SU-DHL-6 (cell line): ENCODE measurements around the gene TIPIN.
"Not testable (repeated sequence)": the region's sequence is repeated elsewhere in the genome, so short reads cannot be mapped to it uniquely, and the experiment has no call there.

Experiments used
- H2AFZ ChIP-seq: fragments of 200-600 bp; sonication (generic); 2 replicates; pipeline ENCODE4 v1.6.1; 2014; ENCODE audit warnings: low read depth, mild to moderate bottlenecking, moderate library complexity, mixed read lengths, antibody characterized with exemption, low read length; ENCODE audit not compliant: severe bottlenecking
- H3F3A ChIP-seq: fragments of 200-600 bp; shearing (Covaris generic); 2 replicates; pipeline ENCODE4 v1.6.0; 2016; ENCODE audit warnings: antibody characterized with exemption, mild to moderate bottlenecking; ENCODE audit not compliant: insufficient read depth
- H3K27ac ChIP-seq: fragments of 200-600 bp; sonication (generic); 2 replicates; pipeline ENCODE4 v1.5.1; 2016; ENCODE audit warnings: low read depth, mild to moderate bottlenecking, low read length, moderate library complexity, mixed read lengths
- H3K27me3 ChIP-seq: fragments of 200-600 bp; sonication (generic), shearing (Covaris generic); 2 replicates; pipeline ENCODE4 v1.6.0; 2014; ENCODE audit warnings: mild to moderate bottlenecking, low read length
- H3K36me3 ChIP-seq: fragments of 200-600 bp; sonication (generic); 2 replicates; pipeline ENCODE4 v1.6.1; 2014; ENCODE audit warnings: mild to moderate bottlenecking, low read length, mixed read lengths
- H3K4me2 ChIP-seq: fragments of 300-600, 200-600 bp; shearing (Covaris generic), sonication (generic); 2 replicates; pipeline ENCODE4 v1.6.0; 2014; ENCODE audit warnings: low read length, low read depth, mild to moderate bottlenecking; ENCODE audit not compliant: poor library complexity, severe bottlenecking
- H3K4me3 ChIP-seq: fragments of 200-600 bp; sonication (generic); 2 replicates; pipeline ENCODE4 v1.5.1; 2014; ENCODE audit warnings: antibody characterized with exemption, low read length, mild to moderate bottlenecking, mixed read lengths; ENCODE audit not compliant: insufficient read depth, poor library complexity, severe bottlenecking
- H3K79me2 ChIP-seq: fragments of 200-600 bp; sonication (generic); 2 replicates; pipeline ENCODE4 v1.6.1; 2014; ENCODE audit warnings: mild to moderate bottlenecking, low read length, moderate library complexity; ENCODE audit not compliant: insufficient read depth
- H3K9ac ChIP-seq: fragments of 200-600 bp; sonication (generic); 2 replicates; pipeline ENCODE4 v1.7.0; 2014; ENCODE audit warnings: mild to moderate bottlenecking, low read length
- H3K9me2 ChIP-seq: fragments of 200-600 bp; sonication (generic); replicated peaks from 2 replicates; pipeline ENCODE4 v1.6.1; 2014; ENCODE audit warnings: low read length; ENCODE audit not compliant: insufficient read depth
- H3K9me3 ChIP-seq: fragments of 200-600 bp; sonication (generic); 2 replicates; pipeline ENCODE4 v1.6.1; 2014; ENCODE audit warnings: low read length, mixed read lengths; ENCODE audit not compliant: insufficient read depth
- H4K20me1 ChIP-seq: fragments of 200-600 bp; sonication (generic); 2 replicates; pipeline ENCODE4 v1.6.1; 2014; ENCODE audit warnings: low read depth, mild to moderate bottlenecking, antibody characterized with exemption, low read length, moderate library complexity, mixed read lengths
- CTCF ChIP-seq: fragments of 200-600 bp; sonication (generic); IDR thresholded peaks from one replicate; pipeline ENCODE4 v1.5.1; 2017; ENCODE audit warnings: antibody characterized with exemption, mild to moderate bottlenecking, low read length, moderate library complexity; ENCODE audit not compliant: insufficient read depth, poor library complexity, severe bottlenecking
- EZH2phosphoT487 ChIP-seq: fragments of 200-600 bp; sonication (generic), shearing (Covaris generic); conservative IDR thresholded peaks from 2 replicates; pipeline ENCODE4 v1.6.1; 2018; ENCODE audit warnings: mild to moderate bottlenecking, antibody characterized with exemption, low read length, moderate library complexity, mixed read lengths

The TIPIN gene

GRCh38 chr15:66369773-66370651 is 13.5 kb upstream of the TIPIN start:
- Histone ChIP-seq H3K36me3 (no peaks in the 10 kb centered on the region), H2AFZ (peak overlapping the region; percentile 72), H3K27me3 (no peaks in the 10 kb centered on the region), H3K9me3 (no peaks in the 10 kb centered on the region), H3K4me3 (no peak overlapping the region), H3K79me2 (no peaks in the 10 kb centered on the region), H3K9me2 (no peaks in the 10 kb centered on the region), H3K4me2 (peak overlapping the region; percentile 34), H3F3A (peaks cover 9% of the 10 kb centered on the region; the same call in 1 of the 2 replicates), H4K20me1 (no peaks in the 10 kb centered on the region), H3K27ac (no peak overlapping the region), H3K9ac (no peak overlapping the region)
- no peak for TF ChIP-seq CTCF
- no peak for TF ChIP-seq EZH2phosphoT487

GRCh38 chr15:66364944-66365528 is 8.6 kb upstream of the TIPIN start:
- Histone ChIP-seq H3K9me3 (no peaks in the 10 kb centered on the region), H3K27me3 (no peaks in the 10 kb centered on the region), H3K9ac (no peak overlapping the region), H4K20me1 (no peaks in the 10 kb centered on the region), H2AFZ (no peak overlapping the region), H3K36me3 (no peaks in the 10 kb centered on the region), H3F3A (peaks cover 9% of the 10 kb centered on the region; the same call in 1 of the 2 replicates), H3K4me2 (no peak overlapping the region), H3K79me2 (no peaks in the 10 kb centered on the region), H3K9me2 (no peaks in the 10 kb centered on the region), H3K27ac (no peak overlapping the region), H3K4me3 (no peak overlapping the region)
- TF ChIP-seq EZH2phosphoT487, result no peak
- no peak for TF ChIP-seq CTCF

GRCh38 chr15:66362776-66363175 is 6.3 kb upstream of the TIPIN start:
- Histone ChIP-seq H3K27me3 (no peaks in the 10 kb centered on the region), H3K79me2 (no peaks in the 10 kb centered on the region), H3K4me3 (no peak overlapping the region), H4K20me1 (no peaks in the 10 kb centered on the region), H3K9me3 (no peaks in the 10 kb centered on the region), H3K4me2 (no peak overlapping the region), H2AFZ (no peak overlapping the region), H3K36me3 (no peaks in the 10 kb centered on the region), H3K9me2 (no peaks in the 10 kb centered on the region), H3K9ac (no peak overlapping the region), H3F3A (no peaks in the 10 kb centered on the region), H3K27ac (no peak overlapping the region)
- no peak for TF ChIP-seq EZH2phosphoT487
- TF ChIP-seq CTCF, result no peak

GRCh38 chr15:66361745-66362460 is 5.4 kb upstream of the TIPIN start:
- not testable (repeated sequence) for H4K20me1 ChIP-seq, H3K27ac ChIP-seq, H3K9ac ChIP-seq, H3K79me2 ChIP-seq, H3K9me2 ChIP-seq, H3K4me3 ChIP-seq, H3F3A ChIP-seq, H2AFZ ChIP-seq, H3K36me3 ChIP-seq, H3K9me3 ChIP-seq, H3K27me3 ChIP-seq, H3K4me2 ChIP-seq
